ENCODE data around the gene FER1L5.
A peak's percentile ranks its signal among the peaks of the same experiment; 100 is the strongest.

GRCh38 chr2:96638144-96639121, 4.1 kb upstream of the FER1L5 start, which contains the start of gene KANSL3:
- TF ChIP-seq ELF1 (IDR thresholded peaks at IDR 0.05): peak; percentile 86
- TF ChIP-seq CTCF (IDR thresholded peaks at IDR 0.05): no peak
